ENCODE results near the gene VWDE.

Gene VWDE

DNA sequence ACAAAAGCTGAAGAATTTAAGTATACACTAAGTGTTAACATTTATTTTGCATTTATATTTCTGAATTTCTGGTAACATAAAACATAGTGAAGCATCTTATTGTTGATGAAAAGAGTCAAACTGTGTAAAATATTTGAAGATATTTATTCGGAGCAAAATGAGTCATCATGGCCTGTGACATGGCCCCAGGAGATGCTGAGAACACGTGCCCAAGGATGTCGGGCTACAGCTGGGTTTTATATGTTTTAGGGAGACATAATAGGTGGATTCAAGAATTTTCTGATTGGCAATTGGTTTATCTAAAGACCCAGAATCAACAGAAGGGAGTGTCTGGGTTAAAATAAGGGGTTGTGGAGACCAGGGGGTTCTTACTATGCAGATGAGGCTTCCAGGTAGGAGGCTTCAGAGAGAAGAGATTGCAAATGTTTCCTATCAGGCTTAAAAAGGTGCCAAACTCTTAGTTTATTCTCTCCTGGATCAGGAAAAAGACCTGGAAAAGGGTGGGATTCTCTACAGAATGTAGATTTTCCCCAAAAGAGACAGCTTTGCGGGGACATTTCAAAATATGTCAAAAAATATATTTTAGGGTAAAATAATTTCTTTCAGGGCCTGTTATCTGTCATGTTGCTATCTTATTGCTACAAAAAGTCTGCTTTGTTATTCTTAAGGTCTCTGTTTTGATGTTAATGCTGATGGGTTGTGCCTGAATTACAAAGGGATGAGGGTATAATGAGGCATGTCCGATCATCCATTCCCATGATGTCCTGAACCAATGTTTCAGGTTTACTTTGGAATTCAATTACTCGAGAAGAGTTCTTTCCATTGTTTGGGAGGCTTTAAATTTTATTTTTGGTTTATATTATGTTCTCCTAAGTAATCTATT is 74.5 kb downstream of the VWDE start:
- DNase-seq: no peak
- Histone ChIP-seq H2AFZ (ENCODE audit: insufficient read depth, low read length, poor library complexity) (no peak overlapping the region), H4K8ac (ENCODE audit: low read depth, low read length) (no peak overlapping the region), H3K27ac (ENCODE audit: low read depth, low read length) (no peak overlapping the region), H2BK5ac (ENCODE audit: low read depth, low read length, poor library complexity) (no peak overlapping the region), H3K36me3 (ENCODE audit: control insufficient read depth in 1 of 2, insufficient read depth in 2 of 2, low read length in 2 of 2) (no peaks in the 10 kb centered on the region), H4K12ac (ENCODE audit: low read depth, low read length) (no peak overlapping the region), H3K4me2 (ENCODE audit: low read length) (no peak overlapping the region), H3K27me3 (ENCODE audit: insufficient read depth, low read length) (no peaks in the 10 kb centered on the region), H3K18ac (ENCODE audit: low read length) (no peak overlapping the region), H4K91ac (ENCODE audit: low read depth, low read length) (no peak overlapping the region), H3K79me1 (ENCODE audit: low read length) (no peaks in the 10 kb centered on the region), H2AK5ac (ENCODE audit: low read length) (no peak overlapping the region), H2BK120ac (ENCODE audit: insufficient read depth, low read length, poor library complexity) (no peak overlapping the region), H3K14ac (ENCODE audit: low read length) (no peak overlapping the region), H3K4me3 (ENCODE audit: low read depth, low read length) (no peak overlapping the region), H3K4me1 (ENCODE audit: control insufficient read depth in 1 of 2, insufficient read depth in 2 of 2, low read length in 2 of 2) (no peaks in the 10 kb centered on the region), H3K9ac (ENCODE audit: low read length) (no peak overlapping the region), H2BK12ac (ENCODE audit: low read length) (no peak overlapping the region), H3K4ac (ENCODE audit: low read depth, low read length) (no peak overlapping the region), H3K23ac (ENCODE audit: low read length) (no peak overlapping the region), H3K9me3 (ENCODE audit: insufficient read depth, low read depth, low read length) (no peaks in the 10 kb centered on the region), H3K79me2 (ENCODE audit: control insufficient read depth, insufficient read depth, low read length, poor library complexity) (no peaks in the 10 kb centered on the region)
- WGBS (ENCODE audit: extremely low coverage, insufficient coverage, insufficient read length): no CpG with 5 or more reads among the region's 6 CpGs

GRCh38 chr7:12327922-12328321 is 75.7 kb downstream of the VWDE start:
- no peaks in the 10 kb centered on the region for H3K79me1 ChIP-seq (ENCODE audit: low read length)

GRCh38 chr7:12325646-12326045 is 78.0 kb downstream of the VWDE start:
- H2AFZ ChIP-seq (ENCODE audit: insufficient read depth, low read length, poor library complexity): no peak overlapping the region
- DNase-seq: no peak
- H3K9me3 ChIP-seq (ENCODE audit: insufficient read depth, low read depth, low read length): no peaks in the 10 kb centered on the region
- H3K4me2 ChIP-seq (ENCODE audit: low read length): no peak overlapping the region
- no peaks in the 10 kb centered on the region for H3K36me3 ChIP-seq (ENCODE audit: control insufficient read depth in 1 of 2, insufficient read depth in 2 of 2, low read length in 2 of 2)
- no peaks in the 10 kb centered on the region for H3K79me1 ChIP-seq (ENCODE audit: low read length)
- no peak overlapping the region for H3K14ac ChIP-seq (ENCODE audit: low read length)
- H3K18ac ChIP-seq (ENCODE audit: low read length): no peak overlapping the region
- no peaks in the 10 kb centered on the region for H3K4me1 ChIP-seq (ENCODE audit: control insufficient read depth in 1 of 2, insufficient read depth in 2 of 2, low read length in 2 of 2)
- no peak overlapping the region for H4K8ac ChIP-seq (ENCODE audit: low read depth, low read length)
- H4K12ac ChIP-seq (ENCODE audit: low read depth, low read length): no peak overlapping the region
- H3K4me3 ChIP-seq (ENCODE audit: low read depth, low read length): no peak overlapping the region
- H2BK120ac ChIP-seq (ENCODE audit: insufficient read depth, low read length, poor library complexity): no peak overlapping the region
- H3K9ac ChIP-seq (ENCODE audit: low read length): no peak overlapping the region
- no peaks in the 10 kb centered on the region for H3K27me3 ChIP-seq (ENCODE audit: insufficient read depth, low read length)
- no peak overlapping the region for H2AK5ac ChIP-seq (ENCODE audit: low read length)
- H3K23ac ChIP-seq (ENCODE audit: low read length): no peak overlapping the region
- no peak overlapping the region for H3K27ac ChIP-seq (ENCODE audit: low read depth, low read length)
- H3K79me2 ChIP-seq (ENCODE audit: control insufficient read depth, insufficient read depth, low read length, poor library complexity): no peaks in the 10 kb centered on the region
- H2BK5ac ChIP-seq (ENCODE audit: low read depth, low read length, poor library complexity): no peak overlapping the region
- no peak overlapping the region for H3K4ac ChIP-seq (ENCODE audit: low read depth, low read length)
- H2BK12ac ChIP-seq (ENCODE audit: low read length): no peak overlapping the region
- H4K91ac ChIP-seq (ENCODE audit: low read depth, low read length): no peak overlapping the region

More at GRCh38 chr7:12327922-12328321, 75.7 kb downstream of the VWDE start:
- H3K79me2 ChIP-seq (ENCODE audit: control insufficient read depth, insufficient read depth, low read length, poor library complexity): no peaks in the 10 kb centered on the region
- H3K14ac ChIP-seq (ENCODE audit: low read length): no peak overlapping the region
- no peak overlapping the region for H2AFZ ChIP-seq (ENCODE audit: insufficient read depth, low read length, poor library complexity)
- WGBS (ENCODE audit: extremely low coverage, insufficient coverage, insufficient read length): no CpG with 5 or more reads among the region's 3 CpGs
- no peak overlapping the region for H3K4ac ChIP-seq (ENCODE audit: low read depth, low read length)
- no peak overlapping the region for H3K4me2 ChIP-seq (ENCODE audit: low read length)
- H4K8ac ChIP-seq (ENCODE audit: low read depth, low read length): no peak overlapping the region
- no peak overlapping the region for H3K18ac ChIP-seq (ENCODE audit: low read length)
- H3K36me3 ChIP-seq (ENCODE audit: control insufficient read depth in 1 of 2, insufficient read depth in 2 of 2, low read length in 2 of 2): no peaks in the 10 kb centered on the region
- no peak overlapping the region for H2BK120ac ChIP-seq (ENCODE audit: insufficient read depth, low read length, poor library complexity)
- H4K91ac ChIP-seq (ENCODE audit: low read depth, low read length): no peak overlapping the region
- no peak overlapping the region for H3K4me3 ChIP-seq (ENCODE audit: low read depth, low read length)
- no peak overlapping the region for H2BK5ac ChIP-seq (ENCODE audit: low read depth, low read length, poor library complexity)
- H3K9me3 ChIP-seq (ENCODE audit: insufficient read depth, low read depth, low read length): no peaks in the 10 kb centered on the region
- H3K9ac ChIP-seq (ENCODE audit: low read length): no peak overlapping the region
- no peak overlapping the region for H2BK12ac ChIP-seq (ENCODE audit: low read length)
- no peaks in the 10 kb centered on the region for H3K4me1 ChIP-seq (ENCODE audit: control insufficient read depth in 1 of 2, insufficient read depth in 2 of 2, low read length in 2 of 2)
- no peak overlapping the region for H3K23ac ChIP-seq (ENCODE audit: low read length)
- no peaks in the 10 kb centered on the region for H3K27me3 ChIP-seq (ENCODE audit: insufficient read depth, low read length)
- no peak for DNase-seq
- no peak overlapping the region for H4K12ac ChIP-seq (ENCODE audit: low read depth, low read length)
- H2AK5ac ChIP-seq (ENCODE audit: low read length): no peak overlapping the region
- no peak overlapping the region for H3K27ac ChIP-seq (ENCODE audit: low read depth, low read length)

DNA sequence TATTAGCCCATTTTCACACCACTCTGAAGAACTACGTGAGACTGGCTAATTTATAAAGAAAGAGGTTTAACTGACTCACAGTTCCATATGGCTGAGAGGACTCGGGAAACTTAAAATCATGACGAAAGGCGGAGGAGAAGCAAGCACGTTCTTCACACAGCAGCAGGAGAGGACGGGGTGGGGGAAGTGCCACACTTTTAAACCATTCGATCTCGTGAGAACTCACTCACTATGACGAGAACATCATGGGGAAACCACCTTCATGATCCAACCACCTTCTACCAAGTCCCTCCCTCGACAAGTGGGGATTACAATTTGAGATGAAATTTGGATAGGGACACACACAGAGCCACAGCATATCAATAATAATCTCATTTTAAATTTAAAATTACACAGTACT is 80.2 kb downstream of the VWDE start:
- Histone ChIP-seq H2AFZ (ENCODE audit: insufficient read depth, low read length, poor library complexity) (no peak overlapping the region), H3K27ac (ENCODE audit: low read depth, low read length) (no peak overlapping the region), H4K8ac (ENCODE audit: low read depth, low read length) (no peak overlapping the region), H3K4me3 (ENCODE audit: low read depth, low read length) (no peak overlapping the region), H2AK5ac (ENCODE audit: low read length) (no peak overlapping the region), H3K9ac (ENCODE audit: low read length) (no peak overlapping the region), H3K36me3 (ENCODE audit: control insufficient read depth in 1 of 2, insufficient read depth in 2 of 2, low read length in 2 of 2) (no peaks in the 10 kb centered on the region), H3K18ac (ENCODE audit: low read length) (no peak overlapping the region), H3K23ac (ENCODE audit: low read length) (no peak overlapping the region), H3K4ac (ENCODE audit: low read depth, low read length) (no peak overlapping the region), H3K4me2 (ENCODE audit: low read length) (no peak overlapping the region), H3K79me1 (ENCODE audit: low read length) (no peaks in the 10 kb centered on the region), H3K14ac (ENCODE audit: low read length) (no peak overlapping the region), H4K91ac (ENCODE audit: low read depth, low read length) (no peak overlapping the region), H3K79me2 (ENCODE audit: control insufficient read depth, insufficient read depth, low read length, poor library complexity) (no peaks in the 10 kb centered on the region), H2BK120ac (ENCODE audit: insufficient read depth, low read length, poor library complexity) (no peak overlapping the region), H4K12ac (ENCODE audit: low read depth, low read length) (no peak overlapping the region), H3K9me3 (ENCODE audit: insufficient read depth, low read depth, low read length) (no peaks in the 10 kb centered on the region), H2BK12ac (ENCODE audit: low read length) (no peak overlapping the region), H3K4me1 (ENCODE audit: control insufficient read depth in 1 of 2, insufficient read depth in 2 of 2, low read length in 2 of 2) (no peaks in the 10 kb centered on the region), H3K27me3 (ENCODE audit: insufficient read depth, low read length) (no peaks in the 10 kb centered on the region), H2BK5ac (ENCODE audit: low read depth, low read length, poor library complexity) (no peak overlapping the region)
- no CpG with 5 or more reads among the region's 10 CpGs for WGBS (ENCODE audit: extremely low coverage, insufficient coverage, insufficient read length)
- DNase-seq: no peak
